IMR-90 (cell line): ENCODE measurements around the gene BAZ1A. TPM values are rescaled to one million over a fixed set of nuclear protein-coding genes. Genes with fewer than 3 reads are reported as not detected.

Source experiments
- ATAC-seq: fragments of 200-7000 bp; cut with Tn5 transposase; 2 replicates; pipeline ENCODE4 v1.9.1; 2020; ENCODE audit warnings: low read depth, mild to moderate bottlenecking, moderate library complexity
- BruUV-seq: library from RNA; stranded (reverse); fragments of 400-500 nt; replicated peaks from 2 replicates; lab custom pipeline; 2021; lab: Mats Ljungman, UMichigan
- CTCF ChIA-PET: fragments of 300-600 bp; formaldehyde crosslinking; extraction: SDS; loops from one replicate; lab custom pipeline; 2021; ENCODE audit warnings: antibody characterized with exemption; lab: Yijun Ruan, JAX
- POLR2A ChIA-PET: fragments of 300-600 bp; sonication (Branson Sonifier 250); formaldehyde crosslinking; loops from one replicate; lab custom pipeline; 2022; ENCODE audit warnings: antibody characterized with exemption; ENCODE audit not compliant: unreplicated experiment; lab: Charles Lee
- DNase-seq: peaks from one replicate; pipeline ENCODE4 v3.0.0; 2013
- H2AFZ ChIP-seq: replicated peaks from 2 replicates; pipeline ENCODE3; 2013; ENCODE audit warnings: low read length, mild to moderate bottlenecking; ENCODE audit not compliant: poor library complexity
- H2AK5ac ChIP-seq: 2 replicates; pipeline ENCODE4 v1.6.1; 2013; ENCODE audit warnings: low read depth, low read length, inconsistent platforms
- H2AK9ac ChIP-seq: replicated peaks from 2 replicates; pipeline ENCODE3; 2013; ENCODE audit warnings: mild to moderate bottlenecking, low read depth, low read length, moderate library complexity; ENCODE audit not compliant: poor library complexity
- H2BK120ac ChIP-seq: 2 replicates; pipeline ENCODE4 v1.6.1; 2013; ENCODE audit warnings: low read depth, low read length, inconsistent platforms
- H2BK15ac ChIP-seq: 3 replicates; pipeline ENCODE4 v1.6.1; 2013; ENCODE audit warnings: low read depth, low read length, inconsistent platforms
- H2BK20ac ChIP-seq: 2 replicates; pipeline ENCODE4 v1.6.1; 2013; ENCODE audit warnings: low read depth, mild to moderate bottlenecking, inconsistent platforms, low read length, moderate library complexity
- H2BK5ac ChIP-seq: 2 replicates; pipeline ENCODE4 v1.6.1; 2013; ENCODE audit warnings: mild to moderate bottlenecking, low read depth, low read length, inconsistent platforms; ENCODE audit not compliant: poor library complexity, severe bottlenecking
- H3K14ac ChIP-seq: replicated peaks from 2 replicates; pipeline ENCODE4 v1.6.1; 2013; ENCODE audit warnings: low read depth, low read length, inconsistent platforms
- H3K18ac ChIP-seq: 2 replicates; pipeline ENCODE4 v1.6.1; 2013; ENCODE audit warnings: low read depth, low read length, control low read depth
- H3K23ac ChIP-seq: 2 replicates; pipeline ENCODE4 v1.6.1; 2013; ENCODE audit warnings: low read depth, low read length, inconsistent platforms
- H3K27ac ChIP-seq: 2 replicates; pipeline ENCODE4 v1.5.1; 2013; ENCODE audit warnings: mild to moderate bottlenecking, control low read depth, low read length; ENCODE audit not compliant: insufficient read depth
- H3K27me3 ChIP-seq: 2 replicates; pipeline ENCODE4 v1.6.1; 2013; ENCODE audit warnings: low read length; ENCODE audit not compliant: control insufficient read depth, insufficient read depth
- H3K36me3 ChIP-seq: 2 replicates; pipeline ENCODE4 v1.6.1; 2013; ENCODE audit warnings: low read length, mixed read lengths; ENCODE audit not compliant: control insufficient read depth, insufficient read depth
- H3K4ac ChIP-seq: 2 replicates; pipeline ENCODE4 v1.6.1; 2013; ENCODE audit warnings: low read depth, low read length, inconsistent platforms
- H3K4me1 ChIP-seq: 2 replicates; pipeline ENCODE4 v1.6.1; 2013; ENCODE audit warnings: low read length, mixed read lengths; ENCODE audit not compliant: control insufficient read depth, insufficient read depth
- H3K4me2 ChIP-seq: 2 replicates; pipeline ENCODE4 v1.6.1; 2013; ENCODE audit warnings: low read depth, mild to moderate bottlenecking, control low read depth, low read length, moderate library complexity
- H3K4me3 ChIP-seq: 2 replicates; pipeline ENCODE4 v1.5.1; 2013; ENCODE audit warnings: low read depth, mild to moderate bottlenecking, control low read depth, low read length, moderate library complexity; ENCODE audit not compliant: insufficient read depth
- H3K56ac ChIP-seq: 2 replicates; pipeline ENCODE4 v1.6.1; 2013; ENCODE audit warnings: low read length, inconsistent platforms; ENCODE audit not compliant: insufficient read depth; ENCODE audit errors: extremely low read depth
- H3K79me1 ChIP-seq, 2 experiments: 2 replicates each; pipeline ENCODE4 v1.6.1; 2013; ENCODE audit warnings: low read length in 2 of 2, inconsistent platforms in 1 of 2, low read depth in 1 of 2
- H3K9ac ChIP-seq: 2 replicates; pipeline ENCODE4 v1.6.1; 2013; ENCODE audit warnings: low read depth, low read length, control low read depth
- H3K9me1 ChIP-seq: 2 replicates; pipeline ENCODE4 v1.6.1; 2013; ENCODE audit warnings: low read length, inconsistent platforms; ENCODE audit not compliant: insufficient read depth
- H3K9me3 ChIP-seq: 2 replicates; pipeline ENCODE4 v1.6.1; 2013; ENCODE audit warnings: low read length; ENCODE audit not compliant: control insufficient read depth, insufficient read depth
- H4K20me1 ChIP-seq: 2 replicates; pipeline ENCODE4 v1.6.1; 2013; ENCODE audit warnings: low read length, inconsistent platforms; ENCODE audit not compliant: insufficient read depth
- H4K5ac ChIP-seq: 2 replicates; pipeline ENCODE4 v1.6.1; 2013; ENCODE audit warnings: mild to moderate bottlenecking, low read depth, low read length, control low read depth
- H4K8ac ChIP-seq, 2 experiments: 2 replicates each; pipeline ENCODE4 v1.6.1; 2013; ENCODE audit warnings: low read depth in 2 of 2, low read length in 2 of 2, control low read depth in 1 of 2, inconsistent platforms in 1 of 2
- H4K91ac ChIP-seq: 2 replicates; pipeline ENCODE4 v1.6.1; 2013; ENCODE audit warnings: low read depth, low read length, inconsistent platforms; ENCODE audit not compliant: insufficient read depth
- FOS ChIP-seq: fragments of 150-350 bp; IDR thresholded peaks from 2 replicates; pipeline ENCODE4 v1.6.1; 2016; ENCODE audit warnings: low read depth, low read length
- MAFK ChIP-seq: IDR thresholded peaks from 2 replicates; pipeline ENCODE4 v1.6.1; 2012; ENCODE audit warnings: low read depth, low read length, improper control_type of control experiment
- MXI1 ChIP-seq: IDR thresholded peaks from 2 replicates; pipeline ENCODE4 v1.6.1; 2012; ENCODE audit warnings: low read depth, mild to moderate bottlenecking, low read length, moderate library complexity, borderline replicate concordance
- POLR2A ChIP-seq: IDR thresholded peaks from 2 replicates; pipeline ENCODE4 v1.6.1; 2012; ENCODE audit warnings: mild to moderate bottlenecking, low read depth, low read length
- RAD21 ChIP-seq: IDR thresholded peaks from 2 replicates; pipeline ENCODE4 v1.6.1; 2012; ENCODE audit warnings: low read length, improper control_type of control experiment
- RCOR1 ChIP-seq: IDR thresholded peaks from 2 replicates; pipeline ENCODE4 v1.6.1; 2012; ENCODE audit warnings: mild to moderate bottlenecking, low read length, improper control_type of control experiment; ENCODE audit not compliant: insufficient replicate concordance
- RFX5 ChIP-seq: IDR thresholded peaks from 2 replicates; pipeline ENCODE4 v1.8.0; 2012; ENCODE audit warnings: low read depth, mild to moderate bottlenecking, low read length, moderate library complexity
- WGBS, 2 experiments: methylation state at CpG; one replicate each; pipeline versions ENCODE4 v1.1.5 to v1.1.7; 2013; ENCODE audit warnings: missing lambda C conversion rate in 2 of 2; ENCODE audit not compliant: insufficient read length in 1 of 2; ENCODE audit errors: extremely low coverage in 2 of 2; 5-methylcytosine and 5-hydroxymethylcytosine counted together
- dilution Hi-C: fragments of 300-500 bp; cut with HindIII; formaldehyde crosslinking; loops from one replicate; pipeline ENCODE4 v1.14.3; 2018; ENCODE audit warnings: low sequenced_read_pairs; ENCODE audit not compliant: unreplicated experiment
- in situ Hi-C: fragments of 300-500 bp; cut with MboI; formaldehyde crosslinking; loops from 3 replicates; pipeline ENCODE4 v1.14.3; 2019; ENCODE audit warnings: low sequenced_read_pairs, inconsistent platforms, mixed read lengths
- intact Hi-C: fragments of 100-400 bp; cut with micrococcal nuclease; formaldehyde crosslinking; loops from 2 replicates; pipeline ENCODE4 v1.10.0; 2022
- polyA plus RNA-seq, 3 experiments: library from polyadenylated mRNA; depleted of rRNA; stranded (reverse); fragments of >200 nt; gene quantifications; 2 replicates each; pipeline ENCODE4 v1.2.3, GENCODE V29; 2012; ENCODE audit warnings: low replicate concordance in 1 of 3
- total RNA-seq: library from RNA; depleted of rRNA; stranded (reverse); fragments of >200 nt; gene quantifications from 2 replicates; pipeline ENCODE4 v1.2.3, GENCODE V29; 2012
- TF ChIP-seq, protein P1 (sequence below): conservative IDR thresholded peaks from 2 replicates; pipeline ENCODE4 v1.5.1; 2012; ENCODE audit warnings: mild to moderate bottlenecking, low read depth, low read length, improper control_type of control experiment

Gene BAZ1A
- total and polyA plus RNA-seq, 2 of the 4 experiments (the other 2 are of a cell fraction), result 15.3 to 23.8 TPM

DNA sequence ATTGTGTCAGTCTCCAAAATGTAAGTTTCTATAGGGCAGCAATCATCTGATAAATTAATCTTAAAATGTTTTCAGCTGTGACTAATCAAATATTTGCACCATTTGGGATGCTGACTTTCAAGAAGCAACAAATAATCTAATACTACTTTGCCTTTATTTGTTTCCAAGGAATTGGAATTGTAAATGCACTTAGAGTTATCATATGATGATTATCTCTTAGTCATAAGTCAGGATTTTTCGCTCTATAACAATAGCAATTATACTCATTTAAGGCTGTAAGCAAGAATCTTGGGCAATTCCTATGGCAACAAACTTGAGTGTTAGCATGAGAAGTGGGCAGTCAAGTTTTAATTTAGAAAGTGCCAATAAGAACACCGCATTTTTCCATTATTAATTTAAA lies 13.0 kb upstream of the BAZ1A start:
- Histone ChIP-seq H3K27ac (no peak overlapping the region), H2AK5ac (no peak overlapping the region), H3K4me3 (no peak overlapping the region), H3K27me3 (no peaks in the 10 kb centered on the region), H3K23ac (no peak overlapping the region), H4K91ac (no peak overlapping the region), H3K18ac (no peak overlapping the region), H3K36me3 (no peaks in the 10 kb centered on the region), H3K9ac (no peak overlapping the region), H3K4ac (no peak overlapping the region), H2AK9ac (no peak overlapping the region), H3K79me1 (no peaks in the 10 kb centered on the region), H3K4me2 (no peak overlapping the region), H3K9me3 (no peaks in the 10 kb centered on the region), H2AFZ (no peak overlapping the region), H2BK120ac (no peak overlapping the region), H2BK5ac (no peak overlapping the region), H2BK15ac (no peak overlapping the region), H3K14ac (no peak overlapping the region), H3K56ac (no peak overlapping the region), H4K20me1 (no peaks in the 10 kb centered on the region), H4K8ac (no peak overlapping the region), H3K4me1 (no peaks in the 10 kb centered on the region), H3K9me1 (no peaks in the 10 kb centered on the region), H4K5ac (no peak overlapping the region), H2BK20ac (no peak overlapping the region)
- in situ Hi-C loops, result no loop called here
- WGBS, 2 experiments, result 100% methylated on average over 1 of the region's 2 CpGs; no CpG with 5 or more reads in 1 of the 2 experiments
- ATAC-seq (no peak), DNase-seq (no peak)
- TF ChIP-seq RCOR1 (no peak), RFX5 (no peak), FOS (no peak), MAFK (no peak), MXI1 (no peak), POLR2A (no peak), RAD21 (no peak)
- TF ChIP-seq, protein P1, sequence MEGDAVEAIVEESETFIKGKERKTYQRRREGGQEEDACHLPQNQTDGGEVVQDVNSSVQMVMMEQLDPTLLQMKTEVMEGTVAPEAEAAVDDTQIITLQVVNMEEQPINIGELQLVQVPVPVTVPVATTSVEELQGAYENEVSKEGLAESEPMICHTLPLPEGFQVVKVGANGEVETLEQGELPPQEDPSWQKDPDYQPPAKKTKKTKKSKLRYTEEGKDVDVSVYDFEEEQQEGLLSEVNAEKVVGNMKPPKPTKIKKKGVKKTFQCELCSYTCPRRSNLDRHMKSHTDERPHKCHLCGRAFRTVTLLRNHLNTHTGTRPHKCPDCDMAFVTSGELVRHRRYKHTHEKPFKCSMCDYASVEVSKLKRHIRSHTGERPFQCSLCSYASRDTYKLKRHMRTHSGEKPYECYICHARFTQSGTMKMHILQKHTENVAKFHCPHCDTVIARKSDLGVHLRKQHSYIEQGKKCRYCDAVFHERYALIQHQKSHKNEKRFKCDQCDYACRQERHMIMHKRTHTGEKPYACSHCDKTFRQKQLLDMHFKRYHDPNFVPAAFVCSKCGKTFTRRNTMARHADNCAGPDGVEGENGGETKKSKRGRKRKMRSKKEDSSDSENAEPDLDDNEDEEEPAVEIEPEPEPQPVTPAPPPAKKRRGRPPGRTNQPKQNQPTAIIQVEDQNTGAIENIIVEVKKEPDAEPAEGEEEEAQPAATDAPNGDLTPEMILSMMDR, result no peak
- BruUV-seq, result no TSS peak
- ChIA-PET POLR2A (no interaction called here), CTCF (no interaction called here)
- intact Hi-C loops, result no loop called here
- dilution Hi-C loops, result no loop called here
